ENCODE data around the gene MSLN. TPM values are rescaled to one million over a fixed set of nuclear protein-coding genes. Genes with fewer than 3 reads are reported as not detected.

MSLN gene
- total and polyA plus RNA-seq, 2 of the 8 experiments (the other 6 are each of a cell fraction or from before 2014, with no cell fraction given), result 0.28 to 0.50 TPM

- Histone ChIP-seq H3K9ac (replicated peaks in 1 of 4; ENCODE audit: extremely low read depth in 1 of 4, low read depth in 3 of 4, low read length in 3 of 4) (no peak overlapping the region), H3K27me3 (replicated peaks in 1 of 4; ENCODE audit: control insufficient read depth in 3 of 4, extremely low read depth in 1 of 4, insufficient read depth in 3 of 4, low read length in 3 of 4) (no peaks in the 10 kb centered on the region), H2BK5ac (ENCODE audit: low read depth, low read length) (no peak overlapping the region), H3K23me2 (ENCODE audit: low read depth, low read length) (no peaks in the 10 kb centered on the region; the same call in 1 of the 2 replicates), H3K4me2 (ENCODE audit: insufficient read depth in 1 of 2, low read depth in 2 of 2, low read length in 2 of 2) (no peak overlapping the region), H3K4ac (replicated peaks; ENCODE audit: insufficient read length, low read depth, low read length) (no peak overlapping the region), H4K5ac (ENCODE audit: insufficient read length, low read depth, low read length) (no peak overlapping the region), H2BK12ac (ENCODE audit: low read depth, low read length) (no peak overlapping the region), H3K4me3 (ENCODE audit: extremely low read depth in 1 of 4, insufficient read depth in 2 of 4, low read depth in 3 of 4, low read length in 4 of 4) (0 out of 8 replicates have a peak overlapping the region, but pooled peaks of 1 of the 4 experiments have one; percentile 19), H2BK15ac (ENCODE audit: low read length) (peak overlapping the region; percentile 46; the same call in 1 of the 2 replicates), H4K20me1 (replicated peaks in 1 of 2; ENCODE audit: control insufficient read depth in 1 of 2, insufficient read depth in 2 of 2, low read length in 2 of 2) (no peaks in the 10 kb centered on the region), H3K18ac (ENCODE audit: extremely low read depth, low read length) (no peak overlapping the region; the same call in 1 of the 2 replicates), H3K27ac (ENCODE audit: low read depth, low read length) (no peak overlapping the region), H3K79me2 (ENCODE audit: control insufficient read depth in 1 of 2, insufficient read depth in 2 of 2, low read length in 2 of 2) (no peaks in the 10 kb centered on the region), H3K14ac (ENCODE audit: insufficient read length) (no peak overlapping the region), H4K91ac (replicated peaks; ENCODE audit: insufficient read length, low read length) (peak overlapping the region; percentile 89), H3K23ac (ENCODE audit: insufficient read length) (no peak overlapping the region), H3K36me3 (ENCODE audit: control insufficient read depth in 2 of 4, insufficient read depth in 4 of 4, low read length in 3 of 4) (no peaks in the 10 kb centered on the region), H4K8ac (ENCODE audit: extremely low read depth, insufficient read depth, low read length) (peak overlapping the region; percentile 2; the same call in 1 of the 2 replicates), H3K79me1 (ENCODE audit: low read depth, low read length) (no peaks in the 10 kb centered on the region), H2BK20ac (ENCODE audit: low read length) (no peak overlapping the region), H3K56ac (replicated peaks; ENCODE audit: insufficient read length, low read depth, low read length) (no peak overlapping the region), H3K9me3 (ENCODE audit: insufficient read depth in 2 of 2, low read depth in 1 of 2, low read length in 1 of 2) (no peaks in the 10 kb centered on the region), H3K4me1 (replicated peaks in 1 of 4; ENCODE audit: control insufficient read depth in 3 of 4, insufficient read depth in 4 of 4, low read length in 3 of 4) (peaks cover 0 to 8% (median 6%) of the 10 kb centered on the region in 4 experiments; a peak in 5 of 7 replicates), H2BK120ac (replicated peaks; ENCODE audit: low read depth, low read length) (no peak overlapping the region), H2AK5ac (ENCODE audit: low read depth, low read length) (no peak overlapping the region), H2AFZ (ENCODE audit: low read length) (no peak overlapping the region)
- no peak for DNase-seq (ENCODE audit: low read depth in 1 of 2, low spot score in 2 of 2)
- POLR2A ChIA-PET (ENCODE audit: partially characterized antibody), result interaction anchor here (1.0 to 2.3 kb wide), 4 partner anchors 10 to 49 kb away, joined by 3 to 7 read pairs (median 4); partner anchors contain the start of gene ANTKMT
- no peak for FAIRE-seq
- CTCF ChIA-PET (ENCODE audit: partially characterized antibody), result interaction anchor here (0.6 to 1.3 kb wide), 5 partner anchors 19 to 61 kb away, joined by 3 to 5 read pairs (median 3); partner anchors contain the start of gene CIAO3
- TF ChIP-seq NANOG (IDR thresholded peaks at IDR 0.05; ENCODE audit: insufficient read depth, low read depth, low read length, poor library complexity, severe bottlenecking) (no peak), SP4 (IDR thresholded peaks at IDR 0.05; ENCODE audit: low read length) (no peak), CBX5 (IDR thresholded peaks at IDR 0.05; ENCODE audit: low read depth, low read length) (no peak), RNF2 (IDR thresholded peaks at IDR 0.05; ENCODE audit: borderline replicate concordance, low read depth, low read length, missing control alignments, poor library complexity, severe bottlenecking) (no peak), POLR2AphosphoS5 (IDR thresholded peaks at IDR 0.05; ENCODE audit: low read depth, low read length) (no peak)
- WGBS, 2 experiments (ENCODE audit: extremely low coverage in 1 of 2, insufficient coverage in 1 of 2, insufficient read length in 1 of 2, insufficient replicate concordance in 2 of 2, low coverage in 1 of 2, low lambda C conversion rate in 2 of 2, missing lambda C conversion rate in 1 of 2), result 64% methylated on average over 11 of the region's 20 CpGs; no CpG with 5 or more reads in 1 of the 2 experiments
Measured at GRCh38 chr16:769184-769784, 8.8 kb downstream of the MSLN start.
